T-cell (primary cell): ENCODE measurements around the gene EFCAB13. TPM values are rescaled to one million over a fixed set of nuclear protein-coding genes. Genes with fewer than 3 reads are reported as not detected.

Source experiments
- ATAC-seq, 4 experiments: fragments of 200-7000 bp in 3 of 4; fragments of 150-1000 bp in 1 of 4; cut with Tn5 transposase; replicated peaks in 1 of 4; 1 replicate in 3 of 4; 2 replicates in 1 of 4; pipeline ENCODE4 v1.10.0; 2021; ENCODE audit warnings: moderate library complexity in 3 of 4, mild to moderate bottlenecking in 2 of 4, moderate number of reproducible peaks in 1 of 4
- CTCF ChIA-PET, 2 donors: fragments of 300-600 bp; sonication (Branson Sonifier 250); formaldehyde crosslinking; loops; one replicate each; lab custom pipeline; 2022; ENCODE audit warnings: antibody characterized with exemption in 2 of 2; lab: Charles Lee
- POLR2A ChIA-PET, 2 donors: fragments of 300-600 bp; sonication (Branson Sonifier 250); formaldehyde crosslinking; loops; one replicate each; lab custom pipeline; 2022; ENCODE audit warnings: antibody characterized with exemption in 2 of 2; lab: Charles Lee
- DNase-seq, 35 experiments: peaks; one replicate each; pipeline versions ENCODE4 v3.0.0 to v3.0.0-alpha.2; 2013 to 2023
- H3K27ac ChIP-seq: one replicate; pipeline ENCODE4 v1.5.1; 2013; ENCODE audit warnings: low read length
- H3K27me3 ChIP-seq, 2 experiments: replicated peaks in 1 of 2; 1 replicate in 1 of 2; 2 replicates in 1 of 2; pipeline versions ENCODE4 v1.6.1 to v1.7.0; 2013; ENCODE audit warnings: low read length in 1 of 2, mixed read lengths in 1 of 2; ENCODE audit not compliant: control insufficient read depth in 2 of 2, insufficient read depth in 2 of 2; ENCODE audit errors: extremely low read depth in 1 of 2
- H3K36me3 ChIP-seq, 2 donors: 1 replicate in 1 of 2; 2 replicates in 1 of 2; pipeline versions ENCODE4 v1.6.1 to v1.7.0; 2013; ENCODE audit warnings: low read length in 1 of 2; ENCODE audit not compliant: control insufficient read depth in 2 of 2, insufficient read depth in 1 of 2; ENCODE audit errors: extremely low read depth in 1 of 2
- H3K4me1 ChIP-seq, 2 experiments: 1 replicate in 1 of 2; 2 replicates in 1 of 2; pipeline versions ENCODE4 v1.6.1 to v1.7.0; 2013; ENCODE audit warnings: low read length in 2 of 2, mixed read lengths in 1 of 2; ENCODE audit not compliant: insufficient read depth in 2 of 2, control insufficient read depth in 1 of 2; ENCODE audit errors: extremely low read depth in 1 of 2
- H3K4me3 ChIP-seq, 2 donors: 1 replicate in 1 of 2; 2 replicates in 1 of 2; pipeline versions ENCODE4 v1.5.1 to v1.7.0; 2013; ENCODE audit warnings: mild to moderate bottlenecking in 2 of 2, low read length in 1 of 2, moderate library complexity in 1 of 2; ENCODE audit not compliant: control insufficient read depth in 1 of 2; ENCODE audit errors: extremely low read depth in 1 of 2
- H3K9me3 ChIP-seq: 2 replicates; pipeline ENCODE4 v1.7.0; 2013
- H3K27ac Mint-ChIP-seq, 2 donors: one replicate each; pipeline ENCODE4 v1.8.0; 2020 to 2021; ENCODE audit warnings: mild to moderate bottlenecking in 2 of 2, mixed read lengths in 2 of 2
- H3K27me3 Mint-ChIP-seq, 2 donors: one replicate each; pipeline ENCODE4 v1.8.0; 2021 to 2022; ENCODE audit warnings: mixed read lengths in 2 of 2
- H3K36me3 Mint-ChIP-seq: one replicate; pipeline ENCODE4 v1.8.0; 2021; ENCODE audit warnings: mixed read lengths
- H3K4me1 Mint-ChIP-seq, 3 donors: one replicate each; pipeline ENCODE4 v1.8.0; 2020 to 2022; ENCODE audit warnings: mixed read lengths in 3 of 3, mild to moderate bottlenecking in 1 of 3
- H3K4me3 Mint-ChIP-seq, 3 donors: one replicate each; pipeline ENCODE4 v1.8.0; 2020 to 2022; ENCODE audit warnings: mild to moderate bottlenecking in 3 of 3, mixed read lengths in 3 of 3, moderate library complexity in 3 of 3
- H3K9me3 Mint-ChIP-seq, 3 donors: one replicate each; pipeline ENCODE4 v1.8.0; 2020 to 2022; ENCODE audit warnings: mixed read lengths in 3 of 3
- WGBS: methylation state at CpG from one replicate; pipeline ENCODE4 v1.1.5; 2013; ENCODE audit warnings: missing lambda C conversion rate; ENCODE audit not compliant: insufficient coverage; 5-methylcytosine and 5-hydroxymethylcytosine counted together
- total RNA-seq, 35 experiments: library from RNA in 6 of 35; stranded (reverse) in 6 of 35; fragments of 120-200 nt in 1 of 35; gene quantifications; one replicate each; pipeline versions ENCODE4 v1.2.1 to v1.2.4 and lab custom pipeline; 2013 to 2026

Gene EFCAB13, protein sequence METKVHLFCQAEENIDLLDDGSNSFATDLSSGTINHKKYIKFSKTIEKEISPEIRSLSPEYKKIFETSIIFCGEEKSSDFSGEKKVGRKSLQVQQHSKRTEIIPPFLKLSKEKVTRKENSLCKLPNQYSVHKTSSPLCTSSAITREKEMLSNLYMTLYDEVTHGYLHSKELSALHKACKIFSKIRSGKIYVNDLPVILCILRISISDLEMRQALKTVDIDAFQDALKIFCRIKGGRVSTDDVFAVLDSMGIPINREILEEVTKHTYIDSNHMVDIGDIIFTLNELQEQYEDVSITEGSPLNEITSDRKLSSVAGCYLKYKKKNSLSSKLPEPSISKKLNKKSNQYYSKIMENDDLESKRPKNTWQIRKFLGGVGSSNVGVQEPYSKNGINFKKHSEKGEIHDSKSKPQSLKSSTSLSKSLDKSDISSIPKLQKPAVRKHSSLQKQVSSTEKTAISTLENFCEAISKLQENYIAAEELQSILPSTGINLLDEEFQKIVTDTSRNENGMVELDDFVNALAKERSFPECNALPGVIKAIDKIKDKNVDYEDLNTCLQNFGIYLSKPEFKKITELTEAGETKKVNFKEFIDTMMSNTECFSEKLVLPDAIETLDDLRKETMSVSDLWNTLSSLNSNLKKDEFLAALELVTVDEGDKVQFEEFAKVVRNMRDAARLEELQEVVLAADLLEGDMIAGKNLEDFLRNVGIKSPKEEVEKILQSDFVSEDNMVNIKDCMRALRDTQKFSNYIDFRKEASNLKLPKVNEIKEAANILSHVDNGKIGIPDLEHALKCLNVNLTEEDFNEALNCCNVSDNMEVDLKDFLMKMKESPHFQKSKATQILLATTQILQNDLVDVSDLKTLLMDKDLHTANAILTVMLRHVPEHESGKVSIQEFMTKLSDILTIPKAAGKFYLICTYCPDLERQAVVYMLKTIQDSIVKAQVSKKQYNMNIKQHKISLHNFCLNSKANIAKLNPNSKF
- total RNA-seq (10 to 100 TPM; 13.4 to 19.1 (median 15.2) TPM), total RNA-seq (lab: John Stamatoyannopoulos, UW) (3.1 to 29.3 (median 13.2) reads per million in 29 experiments)
- 24.7 TPM for total RNA-seq (2013)

DNA sequence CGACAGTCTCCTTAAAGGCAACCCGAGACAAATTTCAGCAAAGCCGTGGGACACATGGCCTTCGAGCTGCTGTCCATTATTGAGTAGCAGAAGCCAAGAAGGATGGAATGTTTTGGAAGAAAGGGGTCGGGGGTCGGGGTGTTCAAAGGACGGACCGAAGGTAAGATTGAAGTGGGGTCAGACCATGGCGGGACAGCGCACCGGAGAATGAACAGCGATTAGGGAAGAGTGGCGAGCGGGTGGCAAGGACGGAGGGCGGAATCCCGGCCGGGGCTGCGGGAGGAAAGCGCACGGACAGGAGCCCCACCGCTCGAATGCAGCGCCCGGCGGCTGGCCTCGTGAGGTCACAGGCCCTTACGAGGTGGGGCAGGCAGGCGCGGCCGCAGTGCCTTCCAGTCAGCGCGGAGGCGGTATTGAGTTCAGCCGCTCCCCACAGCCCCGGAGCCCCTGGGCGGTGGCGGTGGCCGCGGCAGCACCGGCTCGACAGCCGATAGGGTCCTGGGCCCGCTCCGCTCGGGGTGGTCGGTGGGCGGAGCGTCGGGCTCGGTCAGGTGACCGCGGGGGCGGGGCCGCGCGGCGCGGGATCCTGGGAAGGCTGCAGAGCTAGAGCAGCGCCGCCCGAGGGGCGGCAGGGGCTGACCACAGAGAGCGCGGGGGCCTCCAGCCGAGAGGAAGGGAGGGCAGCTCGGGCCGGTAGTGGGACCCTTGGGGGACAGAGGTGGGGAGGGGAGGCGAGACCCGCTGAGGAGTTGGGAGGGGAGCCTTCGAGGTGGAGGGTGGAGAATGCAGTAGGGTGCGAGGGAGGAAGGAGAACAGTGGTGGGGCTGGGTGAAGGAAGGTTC, at the start of gene EFCAB13:
TSS of gene EFCAB13 (plus strand) at position 574 of the 842 bp plus-strand sequence. CDS start 4,399 bp downstream, outside the sequence.
- peak; percentile 84 to 88 (median 86) for ATAC-seq
- H3K4me3 ChIP-seq: peak within 1 kb of the TSS; percentile 82 to 94
- ChIA-PET CTCF (interaction anchor here (0.6 to 1.2 kb wide), 2 partner anchors 8 to 542 kb away, joined by 3 to 7 read pairs; no protein-coding TSS in a partner anchor), POLR2A (interaction anchor here in 1 of 2 donors (0.5 kb wide), 1 partner anchor 198 kb away, joined by 3 read pairs; no protein-coding TSS in a partner anchor)
- DNase-seq: peak; percentile 48 to 87 (median 68)
- H3K36me3 ChIP-seq: no peaks in the 10 kb centered on the region
- H3K4me1 ChIP-seq: peaks cover 3 to 16% of the 10 kb centered on the region in 2 experiments
- H3K27ac ChIP-seq: peak within 1 kb of the TSS; percentile 78
- H3K27me3 ChIP-seq: no peaks in the 10 kb centered on the region
- H3K9me3 ChIP-seq: no peaks in the 10 kb centered on the region
- Mint-ChIP-seq H3K27me3 (no peaks in the 10 kb centered on the region), H3K36me3 (peaks cover under 1% of the 10 kb centered on the region), H3K4me3 (peak within 1 kb of the TSS; percentile 95 to 99 (median 96)), H3K27ac (peak within 1 kb of the TSS; percentile 93 to 96), H3K4me1 (peaks cover 13 to 23% (median 21%) of the 10 kb centered on the region in 3 donors), H3K9me3 (no peaks in the 10 kb centered on the region)
- 1% methylated on average over 71 of the region's 72 CpGs for WGBS

DNA sequence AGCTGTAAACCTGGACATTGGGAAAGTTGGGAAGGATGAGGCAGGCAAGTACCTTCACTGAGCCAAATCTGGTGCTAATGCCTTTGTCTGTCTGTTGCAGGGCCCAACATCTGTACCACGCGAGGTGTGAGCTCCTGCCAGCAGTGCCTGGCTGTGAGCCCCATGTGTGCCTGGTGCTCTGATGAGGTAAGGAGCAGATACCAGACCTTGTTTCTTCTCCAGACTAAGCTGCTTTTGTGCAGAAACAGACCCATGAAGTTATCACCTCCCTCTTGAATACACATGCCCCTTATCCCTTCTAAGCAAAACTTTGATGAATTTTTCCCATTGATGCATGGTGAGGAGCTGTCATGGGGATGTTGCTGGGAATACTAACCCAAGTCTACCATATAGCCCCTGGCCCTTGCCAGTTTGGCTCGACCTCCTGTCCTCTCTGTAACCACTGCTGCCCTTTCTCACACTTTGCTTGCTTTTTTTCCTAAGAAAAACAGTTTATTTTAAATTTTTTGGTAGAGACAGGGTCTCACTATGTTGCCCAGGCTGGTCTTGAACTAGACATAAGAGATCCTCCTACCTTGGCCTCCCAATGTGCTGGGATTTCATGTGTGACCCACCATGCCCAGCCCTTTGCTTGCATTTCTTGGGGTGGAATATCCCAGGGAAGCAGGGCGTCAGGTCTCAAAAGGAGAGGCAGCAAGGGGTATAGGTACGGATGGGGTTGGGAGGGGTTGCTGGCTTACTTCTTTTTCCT, 49.3 kb upstream of the EFCAB13 start:
- no peak overlapping the region for H3K27ac Mint-ChIP-seq
- ChIA-PET POLR2A (no interaction called here), CTCF (no interaction called here)
- peaks cover 9 to 15% of the 10 kb centered on the region in 2 donors for H3K27me3 Mint-ChIP-seq
- DNase-seq: no peak
- peaks cover 0 to 3% (median 2%) of the 10 kb centered on the region in 3 donors for H3K9me3 Mint-ChIP-seq
- WGBS: 91% methylated on average over 4 of the region's 5 CpGs
- no peaks in the 10 kb centered on the region for H3K36me3 Mint-ChIP-seq
- H3K36me3 ChIP-seq: no peaks in the 10 kb centered on the region
- no peaks in the 10 kb centered on the region for H3K9me3 ChIP-seq
- no peaks in the 10 kb centered on the region for H3K4me1 ChIP-seq
- peaks cover 0 to 17% of the 10 kb centered on the region in 2 experiments for H3K27me3 ChIP-seq
- no peak overlapping the region for H3K27ac ChIP-seq
- ATAC-seq: no peak
- peaks cover 0 to 4% (median 1%) of the 10 kb centered on the region in 3 donors for H3K4me1 Mint-ChIP-seq
- no peak overlapping the region for H3K4me3 Mint-ChIP-seq
- H3K4me3 ChIP-seq: no peak overlapping the region

DNA sequence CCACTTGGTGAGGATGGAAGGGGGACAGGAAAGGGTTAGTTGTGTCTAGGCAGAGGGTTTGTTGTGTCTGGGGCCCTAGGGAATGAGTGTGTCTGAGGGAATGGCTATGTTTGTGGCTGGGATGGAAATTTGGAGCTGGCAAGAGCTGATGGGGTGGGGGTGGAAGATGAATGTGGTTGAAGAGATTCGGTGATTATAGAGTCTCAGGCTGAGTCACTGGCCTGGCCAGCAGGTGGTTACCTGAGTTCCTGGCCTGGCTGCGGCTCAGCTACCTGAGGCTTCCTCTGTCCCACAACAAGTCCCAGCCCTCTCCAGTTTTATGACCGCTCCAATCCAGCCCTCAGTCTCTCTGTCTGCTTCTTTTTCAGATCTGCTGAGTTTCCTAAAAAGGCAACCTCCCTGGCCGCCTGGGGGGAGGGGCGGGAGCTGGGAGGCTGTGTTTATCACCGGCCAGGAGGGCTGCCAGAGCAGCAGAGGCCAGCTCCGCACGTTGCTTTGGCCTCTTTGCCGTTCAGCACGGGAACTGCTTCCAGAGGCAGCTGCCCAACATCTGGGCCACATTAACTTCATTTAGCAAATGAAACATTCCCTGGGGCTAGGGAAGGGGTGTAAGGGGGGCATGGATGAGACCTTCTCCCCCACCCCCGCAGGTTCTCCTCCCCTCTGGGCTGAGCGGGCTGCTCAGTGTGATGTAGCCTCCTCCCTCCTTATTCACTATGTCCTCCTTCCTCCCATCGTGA, 48.3 kb upstream of the EFCAB13 start:
- H3K4me1 ChIP-seq: no peaks in the 10 kb centered on the region
- Mint-ChIP-seq H3K4me1 (peaks cover 0 to 4% (median 1%) of the 10 kb centered on the region in 3 donors), H3K27ac (no peak overlapping the region), H3K27me3 (peaks cover 9 to 12% of the 10 kb centered on the region in 2 donors), H3K36me3 (no peaks in the 10 kb centered on the region), H3K9me3 (no peaks in the 10 kb centered on the region), H3K4me3 (no peak overlapping the region)
- H3K9me3 ChIP-seq: no peaks in the 10 kb centered on the region
- ChIA-PET CTCF (no interaction called here), POLR2A (no interaction called here)
- ATAC-seq (no peak), DNase-seq (no peak)
- no peak overlapping the region for H3K27ac ChIP-seq
- H3K27me3 ChIP-seq: peaks cover 0 to 17% of the 10 kb centered on the region in 2 experiments
- no peak overlapping the region for H3K4me3 ChIP-seq
- 82% methylated on average over 4 of the region's 13 CpGs for WGBS
- H3K36me3 ChIP-seq: no peaks in the 10 kb centered on the region

DNA sequence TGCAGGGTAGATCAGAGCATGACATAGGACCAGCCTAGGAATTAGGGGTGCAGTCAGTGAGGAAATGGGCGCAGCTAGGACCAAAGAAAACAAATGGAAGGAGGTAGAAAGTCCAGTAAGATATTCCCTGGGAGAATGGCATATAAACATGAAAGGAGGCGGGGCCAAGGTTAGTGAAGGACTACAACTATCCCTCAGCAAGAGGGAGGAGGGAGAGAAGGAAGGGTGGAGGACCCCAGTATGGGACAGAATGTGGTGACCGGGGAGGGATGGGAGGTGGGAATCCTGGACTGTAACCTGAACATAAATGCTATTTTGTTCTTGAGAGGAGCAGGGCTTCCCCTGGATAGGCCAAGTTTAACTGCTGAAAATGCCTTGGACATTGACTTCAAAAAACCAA, 47.3 kb upstream of the EFCAB13 start:
- H3K4me3 ChIP-seq: no peak overlapping the region
- no peak overlapping the region for H3K4me3 Mint-ChIP-seq
- ChIA-PET POLR2A (no interaction called here), CTCF (no interaction called here)
- DNase-seq (no peak), ATAC-seq (no peak)
- H3K27ac Mint-ChIP-seq: no peak overlapping the region
- H3K4me1 Mint-ChIP-seq: peaks cover 0 to 4% (median 1%) of the 10 kb centered on the region in 3 donors
- H3K27me3 Mint-ChIP-seq: peaks cover 9 to 12% of the 10 kb centered on the region in 2 donors
- no peaks in the 10 kb centered on the region for H3K4me1 ChIP-seq
- no peaks in the 10 kb centered on the region for H3K9me3 Mint-ChIP-seq
- H3K27me3 ChIP-seq: peaks cover 0 to 17% of the 10 kb centered on the region in 2 experiments
- H3K27ac ChIP-seq: no peak overlapping the region
- H3K36me3 ChIP-seq: no peaks in the 10 kb centered on the region
- 84% methylated on average over 2 of the region's 3 CpGs for WGBS
- no peaks in the 10 kb centered on the region for H3K36me3 Mint-ChIP-seq
- H3K9me3 ChIP-seq: no peaks in the 10 kb centered on the region

DNA sequence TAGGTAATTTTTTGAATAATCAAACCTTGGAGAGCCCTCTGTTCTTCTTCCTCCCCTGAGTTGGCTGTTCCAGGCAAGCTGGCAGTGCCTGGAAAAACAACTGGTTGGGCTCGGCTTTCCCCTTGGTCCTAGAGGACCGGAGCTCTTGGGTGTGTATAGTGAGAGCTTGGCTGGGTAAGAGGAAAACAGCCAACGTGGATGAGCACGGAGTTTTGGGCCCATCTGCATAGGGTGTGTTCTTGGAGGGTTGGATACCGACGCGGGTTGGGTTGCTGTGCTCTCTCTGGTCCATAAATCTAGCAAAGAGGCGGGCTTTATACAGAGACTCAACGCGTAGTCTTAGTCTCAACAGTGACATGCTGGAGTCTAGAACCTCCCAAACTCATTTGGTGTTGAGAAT, 46.9 kb upstream of the EFCAB13 start:
- no peaks in the 10 kb centered on the region for H3K36me3 Mint-ChIP-seq
- no peak overlapping the region for H3K27ac Mint-ChIP-seq
- DNase-seq (no peak), ATAC-seq (no peak)
- H3K4me1 ChIP-seq: no peaks in the 10 kb centered on the region
- ChIA-PET POLR2A (interaction anchor here in 1 of 2 donors (0.5 kb wide), 1 partner anchor 78 kb away, joined by 3 read pairs; no protein-coding TSS in a partner anchor), CTCF (interaction anchor here in 1 of 2 donors (0.6 kb wide), 1 partner anchor 128 kb away, joined by 5 read pairs; no protein-coding TSS in a partner anchor)
- peaks cover 9 to 12% of the 10 kb centered on the region in 2 donors for H3K27me3 Mint-ChIP-seq
- 76% methylated on average over 6 of the region's 10 CpGs for WGBS
- H3K27me3 ChIP-seq: peaks cover 0 to 17% of the 10 kb centered on the region in 2 experiments
- no peak overlapping the region for H3K4me3 ChIP-seq
- H3K9me3 Mint-ChIP-seq: no peaks in the 10 kb centered on the region
- peaks cover 0 to 4% (median 1%) of the 10 kb centered on the region in 3 donors for H3K4me1 Mint-ChIP-seq
- no peaks in the 10 kb centered on the region for H3K9me3 ChIP-seq
- no peaks in the 10 kb centered on the region for H3K36me3 ChIP-seq
- H3K4me3 Mint-ChIP-seq: no peak overlapping the region
- H3K27ac ChIP-seq: no peak overlapping the region
